Activated CD8-positive, alpha-beta memory T cell treated with anti-CD3 and anti-CD28 coated beads, Interleukin-2, amount 50 U/mL, for 4 hours (primary cell): ENCODE data around the gene DAAM2.

Experiments
- DNase-seq: peaks from one replicate; pipeline ENCODE4 v3.0.0-alpha.2; 2020

DAAM2 gene

DNA sequence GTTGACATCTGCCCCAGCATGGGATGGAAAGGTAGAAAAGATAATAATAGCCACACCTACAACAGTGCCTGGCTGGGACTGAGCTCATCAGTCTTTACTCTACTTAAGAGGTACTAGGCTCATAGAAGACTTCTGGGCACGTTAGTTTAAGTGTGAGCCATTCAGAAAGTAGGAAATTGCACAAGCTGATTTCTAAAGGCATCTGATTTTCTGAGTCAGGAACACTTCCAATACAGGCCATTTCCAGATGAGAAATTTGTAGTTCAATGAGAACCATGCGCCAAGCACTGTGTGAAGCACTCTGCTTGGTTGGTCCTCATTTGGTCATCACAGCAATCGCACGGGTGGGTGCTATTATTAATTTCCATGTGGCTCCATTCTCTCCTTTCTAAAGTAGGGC is 99.8 kb downstream of the DAAM2 start:
- no peak for DNase-seq

DNA sequence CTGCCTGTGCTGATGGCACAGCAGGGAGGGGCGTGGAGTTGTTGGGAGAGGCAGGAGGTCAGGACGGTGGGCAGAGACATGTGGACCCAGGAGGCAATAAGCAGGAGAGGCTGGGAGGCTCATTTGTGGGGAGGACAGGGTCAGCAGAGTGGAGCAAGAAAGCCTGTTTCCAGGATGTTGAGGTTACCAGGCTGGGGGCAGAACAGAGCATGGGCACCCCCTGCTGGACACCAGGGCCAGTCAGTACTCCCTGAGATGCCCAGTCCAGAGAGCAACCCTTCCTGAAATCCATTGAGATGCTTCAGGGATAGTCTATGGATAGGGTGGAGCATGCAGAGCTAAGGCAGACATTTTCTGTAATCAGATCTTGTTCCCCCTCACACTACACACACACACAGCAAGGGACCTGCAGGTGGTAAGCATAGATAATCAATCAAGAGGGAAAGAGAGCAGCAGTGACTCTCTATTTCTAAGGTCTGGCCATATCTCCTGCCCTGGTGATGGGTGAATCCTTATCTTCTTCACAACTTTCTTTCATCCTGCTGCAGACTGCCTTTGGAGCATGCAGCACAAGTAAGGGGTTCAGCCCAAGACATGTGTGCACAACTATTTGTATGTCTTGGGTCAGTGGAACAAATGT is 100.4 kb downstream of the DAAM2 start:
- DNase-seq, result no peak

DNA sequence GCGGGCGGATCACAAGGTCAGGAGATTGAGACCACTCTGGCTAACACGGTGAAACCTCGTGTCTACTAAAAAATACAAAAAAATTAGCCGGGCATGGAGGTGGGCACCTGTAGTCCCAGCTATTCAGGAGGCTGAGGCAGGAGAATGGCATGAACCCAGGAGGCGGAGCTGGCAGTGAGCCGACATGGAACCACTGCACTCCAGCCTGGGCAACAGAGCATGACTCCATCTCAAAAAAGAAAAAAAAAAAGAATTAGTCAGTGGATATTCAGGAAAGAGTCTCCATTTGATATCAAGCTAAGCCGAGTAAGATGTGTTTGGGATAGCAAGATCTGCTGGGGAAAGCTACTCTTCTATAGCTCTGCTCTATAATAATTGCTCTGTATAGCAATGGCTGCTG is 101.1 kb downstream of the DAAM2 start:
- no peak for DNase-seq

DNA sequence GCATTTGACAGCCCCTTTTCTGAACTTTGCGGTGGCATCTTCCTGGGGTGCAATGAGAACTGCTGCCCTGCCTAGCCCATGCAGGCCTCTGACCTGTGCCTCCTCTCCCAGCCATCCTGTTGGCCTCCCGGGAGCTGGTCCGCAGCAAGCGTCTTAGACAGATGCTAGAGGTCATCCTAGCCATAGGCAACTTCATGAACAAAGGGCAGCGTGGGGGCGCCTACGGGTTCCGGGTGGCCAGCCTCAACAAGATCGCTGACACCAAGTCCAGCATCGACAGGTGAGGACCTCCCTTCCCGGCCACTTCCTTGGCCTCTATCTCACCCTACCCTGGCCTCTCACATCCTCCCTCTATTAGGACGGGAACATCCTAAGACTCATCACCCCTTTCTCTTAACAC is 104.5 kb downstream of the DAAM2 start:
- DNase-seq, result no peak

DNA sequence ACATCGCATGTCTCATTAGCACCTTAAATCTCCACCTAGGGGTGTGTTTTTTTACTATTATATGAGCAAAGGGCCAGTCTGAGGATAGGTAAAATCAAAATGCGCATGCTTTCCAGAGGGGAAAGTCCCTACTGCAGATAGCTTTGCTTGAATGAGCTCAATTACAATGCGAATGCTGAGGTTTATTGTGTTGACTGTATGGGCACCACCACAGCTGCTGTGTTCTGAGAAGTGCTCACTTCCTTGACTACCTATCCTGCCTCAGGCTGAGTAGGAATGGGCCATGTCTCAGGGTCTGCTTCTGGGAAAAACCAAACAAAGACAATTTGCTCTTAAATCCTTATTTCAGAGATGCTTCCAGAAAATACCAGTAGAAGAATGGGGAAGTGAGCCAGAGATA is 105.5 kb downstream of the DAAM2 start:
- DNase-seq, result no peak

DNA sequence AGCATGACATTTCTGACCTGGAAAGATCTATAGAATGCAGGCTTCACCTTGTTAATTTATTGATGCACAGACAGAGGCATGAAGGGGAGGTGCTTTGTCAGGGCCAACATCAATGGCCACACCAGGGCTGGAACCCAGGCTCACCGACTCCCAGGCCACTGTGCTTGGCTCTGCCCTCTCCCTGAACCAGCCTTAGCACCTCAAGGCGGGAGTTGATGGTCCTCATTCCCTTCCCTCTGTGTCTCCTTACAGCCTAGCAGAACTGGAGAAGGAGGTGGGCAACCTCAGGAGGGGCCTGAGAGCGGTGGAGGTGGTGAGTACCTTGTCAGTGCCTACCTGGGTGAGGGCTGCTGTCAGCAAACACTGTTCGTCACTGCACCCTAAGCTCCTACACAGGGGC is 106.4 kb downstream of the DAAM2 start:
- DNase-seq, result no peak

DNA sequence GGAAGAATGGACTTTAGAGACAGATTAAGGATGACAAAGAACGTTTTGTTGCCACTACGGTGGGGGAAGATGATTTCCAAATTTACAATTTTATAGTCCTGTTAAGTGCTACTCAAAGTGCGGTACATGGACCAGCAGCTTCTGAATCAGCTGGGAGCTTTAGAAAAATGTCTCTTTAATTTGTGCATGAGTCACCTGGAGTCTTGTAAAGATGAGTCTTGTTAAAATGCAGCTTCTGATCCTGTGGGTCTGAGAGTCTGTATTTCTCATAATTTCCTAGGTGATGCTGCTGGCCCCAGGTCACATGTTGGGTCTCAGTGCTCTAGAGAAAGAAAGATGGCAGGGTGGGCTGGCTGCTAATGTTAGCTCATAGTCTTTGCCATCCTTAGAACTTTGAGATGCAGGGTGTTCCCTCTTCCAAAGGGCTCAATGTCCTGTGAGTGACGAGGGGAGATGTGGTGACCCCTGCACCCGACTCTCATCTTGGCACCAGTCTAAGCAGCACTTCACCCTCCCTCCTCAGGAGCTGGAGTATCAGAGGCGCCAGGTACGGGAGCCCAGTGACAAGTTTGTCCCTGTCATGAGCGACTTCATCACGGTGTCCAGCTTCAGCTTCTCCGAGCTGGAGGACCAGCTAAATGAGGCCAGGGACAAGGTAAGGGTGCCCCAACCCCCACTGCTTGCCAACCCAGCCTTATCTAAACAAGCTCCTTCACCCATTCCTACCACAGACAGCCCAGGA is 107.5 kb downstream of the DAAM2 start:
- DNase-seq, result no peak

DNA sequence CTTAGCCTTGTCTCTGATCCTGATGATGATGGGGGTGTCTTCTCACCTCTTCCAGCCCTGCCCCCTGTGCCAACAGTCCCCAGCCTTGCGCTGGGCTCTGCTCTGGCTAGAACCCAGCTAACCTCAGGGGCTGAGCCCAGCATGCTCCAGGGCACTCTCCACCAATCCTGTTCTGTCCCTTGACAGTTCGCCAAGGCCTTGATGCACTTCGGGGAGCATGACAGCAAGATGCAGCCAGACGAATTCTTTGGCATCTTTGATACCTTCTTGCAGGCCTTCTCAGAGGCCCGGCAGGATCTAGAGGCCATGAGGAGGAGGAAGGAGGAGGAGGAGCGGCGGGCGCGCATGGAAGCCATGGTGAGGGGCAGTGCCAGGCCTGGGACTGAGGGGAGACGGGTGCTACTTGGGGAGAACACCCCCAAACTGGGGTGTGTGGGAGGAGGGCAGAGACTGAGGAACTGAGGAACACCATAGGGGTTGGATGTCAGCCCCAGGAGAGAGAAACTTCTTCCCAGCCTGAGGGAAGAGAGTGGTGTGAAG is 109.0 kb downstream of the DAAM2 start:
- DNase-seq, result no peak

DNA sequence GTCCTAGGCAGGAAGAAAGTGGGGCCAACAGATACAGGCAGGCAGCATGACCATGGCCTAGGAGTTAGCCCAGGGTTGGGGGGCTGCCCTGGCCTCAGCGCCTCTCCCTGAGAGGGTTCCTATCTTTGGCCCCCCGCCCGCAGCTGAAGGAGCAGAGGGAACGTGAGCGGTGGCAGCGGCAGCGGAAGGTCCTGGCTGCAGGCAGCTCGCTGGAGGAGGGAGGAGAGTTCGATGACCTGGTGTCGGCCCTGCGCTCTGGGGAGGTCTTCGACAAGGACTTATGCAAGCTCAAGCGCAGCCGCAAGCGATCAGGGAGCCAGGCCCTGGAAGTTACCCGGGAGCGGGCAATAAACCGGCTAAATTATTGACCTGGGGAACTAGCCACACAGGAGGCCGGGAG is 109.5 kb downstream of the DAAM2 start:
- DNase-seq, result no peak

DNA sequence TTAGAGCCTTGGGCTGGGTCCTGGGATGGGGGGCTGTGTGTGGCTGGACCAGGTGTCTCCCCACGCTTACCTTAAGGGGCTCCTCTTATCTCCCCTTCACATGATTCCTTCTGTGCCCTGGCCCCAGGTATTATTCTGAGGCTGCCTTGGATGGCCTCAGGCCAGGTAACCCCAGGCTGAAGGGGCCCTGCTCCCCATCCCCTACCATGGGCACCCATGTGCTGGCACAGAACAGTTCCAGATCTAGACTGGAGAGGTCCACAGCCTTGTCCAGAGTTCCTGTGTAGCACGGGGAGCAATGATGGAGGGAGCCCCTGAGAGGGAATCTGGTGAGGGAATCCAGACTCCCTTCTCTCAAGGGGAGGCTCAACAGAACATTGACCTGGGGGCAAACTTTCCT is 110.0 kb downstream of the DAAM2 start:
- DNase-seq, result no peak

DNA sequence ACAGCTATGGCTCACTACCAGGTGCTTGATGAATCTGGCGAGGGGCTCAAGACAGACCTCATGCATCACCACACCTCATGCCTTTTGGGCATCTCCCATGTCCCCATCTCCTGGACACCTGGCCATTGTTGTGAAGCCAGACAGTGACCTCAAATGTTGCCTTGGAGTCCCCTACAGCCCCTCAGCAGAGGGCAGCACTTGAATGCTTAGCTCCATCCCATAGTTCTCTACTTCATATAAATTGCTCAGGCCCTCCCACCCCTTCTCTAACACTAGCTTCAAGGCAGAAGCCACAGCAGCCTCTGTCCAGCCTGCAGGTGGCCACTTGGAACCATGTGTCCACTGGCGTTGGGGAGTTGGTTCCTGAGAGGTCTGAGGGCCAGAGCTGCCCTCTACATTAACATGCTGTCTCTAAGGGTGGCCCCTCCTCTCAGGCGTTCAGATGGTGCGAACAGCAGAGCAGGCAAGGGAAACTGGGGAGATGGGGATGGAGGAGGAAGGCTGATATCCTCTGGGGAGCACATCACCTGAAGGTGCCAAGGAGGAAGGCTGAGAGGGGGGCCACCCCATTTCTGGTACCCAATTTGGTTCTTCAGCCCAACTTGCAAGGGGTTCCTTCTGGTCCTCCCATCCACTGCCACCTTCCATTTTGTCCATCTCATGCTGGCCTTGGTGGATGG is 110.8 kb downstream of the DAAM2 start:
- DNase-seq, result no peak

DNA sequence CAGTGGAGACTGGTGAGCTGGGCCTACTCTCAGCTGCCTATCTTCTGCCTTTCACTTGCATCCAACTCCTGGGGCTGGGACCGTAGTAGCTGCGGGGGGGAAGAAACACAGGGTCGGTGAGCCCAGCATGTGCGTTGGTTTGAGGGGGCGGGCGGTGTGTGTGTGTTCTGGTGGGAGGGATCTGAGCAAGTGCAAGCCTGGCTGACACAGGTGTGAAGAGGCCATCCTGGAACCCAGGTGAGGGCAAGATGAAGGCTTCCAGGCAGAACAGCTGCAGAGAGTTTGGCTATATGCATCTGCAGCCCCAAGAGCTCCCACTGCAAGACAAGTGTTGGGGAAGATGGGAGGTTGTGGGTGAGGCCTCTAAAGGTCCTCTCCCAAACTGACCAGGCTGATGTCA is 111.5 kb downstream of the DAAM2 start:
- DNase-seq, result no peak

DNA sequence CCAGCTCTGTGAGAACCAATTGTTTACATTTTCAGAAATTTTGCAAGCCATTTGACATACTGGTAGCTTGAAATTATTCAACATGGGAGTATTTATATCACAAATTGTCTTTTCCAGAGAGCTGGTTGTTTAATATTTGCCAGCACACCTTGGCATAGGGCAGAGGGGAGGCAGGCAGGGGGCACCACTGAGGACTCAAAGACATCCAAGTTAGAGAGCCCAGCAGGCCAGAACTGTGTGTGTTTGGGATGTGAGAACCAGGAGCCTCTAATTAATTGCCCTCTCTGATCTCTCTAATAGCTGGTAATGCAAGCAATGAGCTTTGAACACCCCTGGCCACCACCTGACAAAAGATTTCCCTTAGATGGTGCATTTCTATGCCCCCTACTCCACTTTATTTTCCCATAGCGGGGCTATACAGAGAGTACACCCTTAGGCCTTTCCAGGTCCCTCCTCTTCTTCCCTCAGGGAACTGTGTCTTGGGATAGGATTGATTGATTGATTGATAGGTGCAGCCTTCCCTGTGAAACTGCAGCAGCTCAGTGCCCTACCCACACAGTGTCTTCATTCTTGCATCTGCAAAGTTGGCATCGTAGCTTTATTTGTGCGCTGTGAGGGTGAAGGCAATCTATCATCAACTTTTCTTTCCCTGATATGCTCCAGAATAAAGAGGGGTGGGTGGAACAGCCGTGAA is 112.9 kb downstream of the DAAM2 start:
- DNase-seq, result no peak

DNA sequence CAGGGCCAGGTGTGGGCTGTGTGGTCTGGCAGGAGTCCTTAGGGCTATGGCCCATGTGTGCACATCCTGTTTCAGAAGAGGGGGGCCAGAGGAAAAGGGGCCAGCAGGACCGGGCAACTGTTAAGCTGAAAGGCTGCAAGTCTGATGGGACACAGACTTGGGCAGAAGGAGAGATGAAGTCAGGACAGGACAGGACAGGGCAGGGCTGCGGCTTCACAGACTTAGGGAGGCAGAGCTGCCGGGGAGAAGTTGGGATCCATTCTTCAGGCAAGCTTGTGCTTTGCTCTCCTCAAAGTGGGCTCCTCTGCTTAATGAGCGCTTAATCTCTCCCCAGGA is 113.4 kb downstream of the DAAM2 start:
- DNase-seq, result no peak

DNA sequence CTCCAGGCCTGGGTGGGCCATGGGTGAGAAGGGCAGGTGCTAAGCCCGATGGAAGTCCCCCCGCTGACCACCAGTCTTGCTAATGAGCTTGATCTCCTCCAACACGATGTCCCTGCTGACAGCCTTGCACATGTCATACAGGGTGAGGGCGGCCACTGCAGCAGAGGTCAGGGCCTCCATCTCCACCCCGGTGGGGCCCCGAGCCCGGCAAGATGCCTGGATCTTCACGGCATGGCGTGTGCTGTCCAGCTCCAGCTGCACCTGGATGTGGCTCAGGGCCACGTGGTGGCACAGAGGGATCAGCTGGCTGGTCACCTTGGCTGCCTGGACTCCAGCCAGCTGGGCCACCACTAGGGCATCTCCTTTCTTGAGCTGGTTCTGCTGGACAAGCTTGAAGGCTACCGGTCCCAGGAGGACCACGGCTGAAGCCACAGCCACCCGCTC is 114.2 kb downstream of the DAAM2 start:
- DNase-seq, result no peak

DNA sequence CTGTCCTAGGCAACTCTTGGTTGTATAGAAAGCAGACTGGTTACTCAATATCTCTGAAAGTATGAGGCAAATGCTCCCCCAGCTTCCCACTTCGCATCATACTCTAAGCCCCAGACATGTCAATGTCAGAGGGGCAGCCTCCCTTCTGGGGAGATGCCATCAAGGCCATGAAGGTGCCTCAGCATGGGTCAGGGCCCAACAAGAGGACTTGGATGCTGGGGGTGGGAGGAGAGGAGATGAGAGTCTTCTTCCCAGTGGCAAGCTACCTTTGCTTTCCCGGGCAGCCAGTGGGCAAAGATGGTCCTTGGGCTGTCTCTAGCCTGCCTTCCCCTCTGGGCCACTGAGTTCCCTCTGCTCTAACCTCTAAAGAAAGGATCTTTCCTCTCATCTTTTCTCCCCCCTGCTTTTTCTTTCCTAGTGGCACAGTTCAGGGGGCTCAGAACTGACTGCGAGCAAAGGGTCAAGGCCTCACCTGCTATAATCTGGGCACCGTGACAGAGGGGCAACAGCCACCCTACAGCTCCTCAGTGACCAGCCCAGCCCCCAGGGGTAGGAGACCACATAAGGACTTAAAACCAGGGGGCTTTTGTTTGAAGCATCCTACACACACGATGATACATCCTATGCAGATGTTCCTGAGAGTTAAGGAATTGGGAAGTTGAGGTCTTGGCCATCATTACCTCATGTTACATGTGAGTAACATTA is 115.8 kb downstream of the DAAM2 start:
- no peak for DNase-seq

DNA sequence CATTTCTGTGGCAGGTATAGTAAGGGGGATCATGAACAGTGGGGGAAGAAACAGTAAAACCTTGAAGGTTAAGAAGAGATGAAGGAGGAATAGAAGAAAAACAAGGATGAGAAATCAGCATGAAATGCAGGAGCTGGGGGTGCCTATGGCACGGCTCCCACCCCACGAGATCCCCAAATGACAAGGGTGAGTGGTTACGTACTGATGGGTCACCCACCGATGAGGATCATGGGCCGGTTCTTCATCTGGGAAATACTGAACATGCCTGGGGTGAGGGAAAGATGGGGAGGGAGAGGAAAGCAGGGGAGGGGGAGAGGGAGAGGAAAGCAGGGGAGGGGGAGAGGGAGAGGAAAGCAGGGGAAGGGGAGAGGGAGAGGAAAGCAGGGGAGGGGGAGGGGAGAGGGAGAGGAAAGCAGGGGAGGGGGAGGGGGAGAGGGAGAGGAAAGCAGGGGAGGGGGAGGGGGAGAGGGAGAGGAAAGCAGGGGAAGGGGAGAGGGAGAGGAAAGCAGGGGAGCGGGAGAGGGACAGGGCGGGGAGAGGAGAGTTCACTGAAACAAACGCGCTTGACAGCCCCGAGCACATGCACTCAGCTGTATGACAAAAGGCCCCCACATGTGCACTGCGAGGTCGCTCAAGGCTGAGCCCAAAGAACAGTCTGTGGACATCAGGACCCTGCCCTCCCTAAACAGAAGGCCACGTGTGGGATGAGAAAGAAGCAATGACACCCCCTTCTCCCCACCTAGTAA is 116.8 kb downstream of the DAAM2 start:
- DNase-seq, result no peak

DNA sequence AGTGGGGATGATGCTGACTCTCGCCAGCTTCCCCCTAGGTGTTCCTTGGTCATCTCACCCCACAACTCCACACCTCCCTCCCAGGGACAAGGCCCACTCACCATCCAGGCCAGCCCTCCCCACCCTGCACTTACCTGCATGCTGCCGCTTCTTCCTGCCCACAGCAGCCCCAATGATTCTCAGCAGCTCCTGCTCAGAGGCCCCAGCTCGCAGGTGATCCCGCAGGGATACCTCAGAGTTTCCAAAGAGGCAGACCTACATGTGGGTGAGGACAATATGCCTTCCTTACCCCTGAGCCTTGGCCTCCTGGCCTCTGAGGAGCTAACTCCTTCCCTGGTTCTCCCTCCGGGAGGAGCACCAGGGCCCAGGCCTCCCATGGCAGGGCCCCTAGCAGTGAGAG is 117.5 kb downstream of the DAAM2 start:
- no peak for DNase-seq

DNA sequence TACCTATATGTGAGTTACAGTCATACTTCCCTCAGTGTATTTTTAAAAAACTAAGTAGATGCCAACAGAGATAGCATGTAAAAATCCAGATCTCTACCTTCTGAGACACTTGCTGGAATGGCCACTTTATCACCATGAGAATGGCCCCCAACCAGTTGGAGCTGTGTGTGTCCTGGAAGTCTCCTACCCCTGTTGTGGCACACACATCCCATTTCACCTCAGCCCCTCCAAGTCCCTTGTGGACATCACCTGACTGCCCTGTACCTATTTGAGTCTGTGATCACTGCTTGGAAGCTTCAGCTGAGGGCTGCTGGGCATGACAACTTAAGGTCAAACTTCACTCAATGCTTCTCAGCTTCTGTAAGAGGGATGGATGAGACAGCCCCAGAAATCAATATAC is 118.0 kb downstream of the DAAM2 start:
- DNase-seq, result no peak

DNA sequence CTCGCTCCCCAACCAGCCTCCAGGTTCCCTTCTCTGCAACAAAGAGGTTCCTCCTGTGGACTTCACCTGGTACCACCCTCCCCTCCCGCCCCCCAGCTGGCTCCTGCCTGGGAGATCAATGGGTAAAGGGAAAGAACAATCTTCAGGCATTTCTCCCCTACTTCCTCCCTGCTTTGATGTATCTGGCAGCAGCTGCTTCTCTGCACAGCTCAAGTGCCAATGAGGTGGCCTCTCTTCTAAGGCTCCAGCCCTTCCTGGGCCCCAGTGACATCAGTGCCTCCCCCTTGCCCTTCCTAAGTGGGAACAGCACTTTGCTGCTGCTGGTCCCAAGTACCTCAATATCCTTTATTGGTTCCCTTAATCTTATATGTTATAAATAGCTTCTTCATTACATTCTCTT is 118.6 kb downstream of the DAAM2 start:
- no peak for DNase-seq

DNA sequence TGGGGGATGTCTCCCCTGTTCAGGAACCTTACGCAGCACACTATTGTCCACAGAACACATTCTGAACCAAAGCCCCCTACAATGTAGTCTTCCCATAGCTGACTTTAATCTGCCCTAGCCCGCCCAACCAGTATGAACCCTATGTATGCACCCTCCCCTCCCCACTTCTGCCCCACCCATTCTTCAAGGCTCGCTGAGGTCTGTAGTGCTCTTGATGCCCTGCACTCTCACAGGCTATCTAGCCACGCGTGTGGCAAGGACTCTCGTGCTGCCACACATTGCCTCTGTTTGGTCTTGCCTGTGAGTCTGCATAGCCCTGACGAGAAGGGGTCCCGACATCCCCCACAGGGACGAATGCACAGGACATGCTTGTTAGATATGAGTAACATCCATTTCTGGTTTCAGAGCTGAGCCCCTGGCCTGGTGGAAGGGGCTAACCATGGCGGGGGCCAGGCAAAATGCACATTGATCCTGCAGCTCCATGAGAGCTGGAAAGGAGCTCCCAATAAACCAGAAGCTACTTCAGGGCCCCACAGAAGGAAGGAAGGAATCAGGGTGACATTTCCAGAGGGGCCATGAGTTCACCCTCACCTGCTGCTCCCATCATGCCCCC is 119.4 kb downstream of the DAAM2 start:
- DNase-seq, result no peak

DNA sequence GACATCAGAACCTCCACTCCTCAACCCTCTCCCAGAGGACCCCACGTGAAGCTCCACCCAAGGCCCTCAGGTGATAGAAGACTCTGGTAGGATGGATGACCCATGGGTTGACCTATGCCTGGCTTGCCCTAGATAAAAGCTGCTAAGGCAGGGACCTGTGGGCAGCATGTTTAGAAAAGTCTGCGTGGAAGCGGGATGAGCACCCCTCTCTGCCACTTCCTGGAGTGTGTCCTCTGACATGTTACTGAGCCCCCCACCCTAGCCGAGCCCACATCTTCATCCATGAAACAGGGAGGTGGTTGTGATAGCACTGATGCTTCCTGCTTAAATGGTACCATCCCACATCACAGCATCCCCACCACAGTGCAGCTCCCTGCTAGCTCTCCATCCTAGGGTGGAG is 120.3 kb downstream of the DAAM2 start:
- no peak for DNase-seq
